HG02571 (cell line): Measurements from ENCODE around the gene FHDC1.

Experiments used
- ATAC-seq: cut with Tn5 transposase; IDR thresholded peaks from one replicate; pipeline ENCODE4 v1.9.1; 2021; ENCODE audit warnings: mild to moderate bottlenecking, moderate library complexity; ENCODE audit not compliant: unreplicated experiment

FHDC1 gene

GRCh38 chr4:153027866-153028265 is 91.7 kb downstream of the FHDC1 start:
- no peak for ATAC-seq

GRCh38 chr4:153028535-153028934 is 92.4 kb downstream of the FHDC1 start:
- ATAC-seq: no peak
